ENCODE results near the gene GALNT1. TPM values are rescaled to one million over a fixed set of nuclear protein-coding genes. Genes with fewer than 3 reads are reported as not detected.
A peak's percentile ranks its signal among the peaks of the same experiment; 100 is the strongest.

Gene GALNT1
- total RNA-seq, 1 donor from 2014 or later, result 95.4 TPM

- DNase-seq (ENCODE audit: low read depth), result no peak
Observed at GRCh38 chr18:35711227-35711626, 129.7 kb downstream of the GALNT1 start.

- no peak for DNase-seq (ENCODE audit: low read depth)
Observed at GRCh38 chr18:35713545-35713944, 132.0 kb downstream of the GALNT1 start.

- no peak for DNase-seq (ENCODE audit: low read depth)
Observed at GRCh38 chr18:35714539-35714938, 133.0 kb downstream of the GALNT1 start.

GRCh38 chr18:35715139-35715538 is 133.6 kb downstream of the GALNT1 start:
- DNase-seq (ENCODE audit: low read depth), result no peak

GRCh38 chr18:35716169-35716831 is 134.8 kb downstream of the GALNT1 start:
- no peak for DNase-seq (ENCODE audit: low read depth)

GRCh38 chr18:35717182-35717581 is 135.6 kb downstream of the GALNT1 start:
- no peak for DNase-seq (ENCODE audit: low read depth)

- no peak for DNase-seq (ENCODE audit: low read depth)
Observed at GRCh38 chr18:35721431-35722081, 140.0 kb downstream of the GALNT1 start.

- DNase-seq (ENCODE audit: low read depth), result peak; percentile 22
Observed at GRCh38 chr18:35728676-35729075, 147.1 kb downstream of the GALNT1 start.

GRCh38 chr18:35729991-35730668 is 148.6 kb downstream of the GALNT1 start:
- DNase-seq (ENCODE audit: low read depth), result peak; percentile 75

GRCh38 chr18:35730691-35731370 is 149.3 kb downstream of the GALNT1 start:
- peak; percentile 62 for DNase-seq (ENCODE audit: low read depth)

GRCh38 chr18:35731701-35732100 is 150.2 kb downstream of the GALNT1 start:
- DNase-seq (ENCODE audit: low read depth), result no peak

GRCh38 chr18:35732162-35732561 is 150.6 kb downstream of the GALNT1 start:
- no peak for DNase-seq (ENCODE audit: low read depth)

GRCh38 chr18:35732636-35733035 is 151.1 kb downstream of the GALNT1 start:
- DNase-seq (ENCODE audit: low read depth), result peak; percentile 80

- DNase-seq (ENCODE audit: low read depth), result no peak
Observed at GRCh38 chr18:35733408-35733807, 151.9 kb downstream of the GALNT1 start.

- peak; percentile 15 for DNase-seq (ENCODE audit: low read depth)
Observed at GRCh38 chr18:35736696-35737095, 155.2 kb downstream of the GALNT1 start.

GRCh38 chr18:35739778-35740177 is 158.2 kb downstream of the GALNT1 start:
- DNase-seq (ENCODE audit: low read depth), result no peak

GRCh38 chr18:35740656-35741055 is 159.1 kb downstream of the GALNT1 start:
- peak; percentile 22 for DNase-seq (ENCODE audit: low read depth)

- DNase-seq (ENCODE audit: low read depth), result no peak
Observed at GRCh38 chr18:35743916-35744315, 162.4 kb downstream of the GALNT1 start.

GRCh38 chr18:35745814-35746213 is 164.3 kb downstream of the GALNT1 start:
- DNase-seq (ENCODE audit: low read depth), result no peak

GRCh38 chr18:35746826-35747339 is 165.3 kb downstream of the GALNT1 start:
- no peak for DNase-seq (ENCODE audit: low read depth)

- no peak for DNase-seq (ENCODE audit: low read depth)
Observed at GRCh38 chr18:35747894-35748472, 166.4 kb downstream of the GALNT1 start.

All from myocyte (in vitro differentiated cells).